HG02763 (cell line): ENCODE measurements around the gene MATN1.

Experiments used
- ATAC-seq: cut with Tn5 transposase; IDR thresholded peaks from one replicate; pipeline ENCODE4 v1.9.1; 2021; ENCODE audit warnings: mild to moderate bottlenecking, moderate library complexity; ENCODE audit not compliant: unreplicated experiment

Gene MATN1

DNA sequence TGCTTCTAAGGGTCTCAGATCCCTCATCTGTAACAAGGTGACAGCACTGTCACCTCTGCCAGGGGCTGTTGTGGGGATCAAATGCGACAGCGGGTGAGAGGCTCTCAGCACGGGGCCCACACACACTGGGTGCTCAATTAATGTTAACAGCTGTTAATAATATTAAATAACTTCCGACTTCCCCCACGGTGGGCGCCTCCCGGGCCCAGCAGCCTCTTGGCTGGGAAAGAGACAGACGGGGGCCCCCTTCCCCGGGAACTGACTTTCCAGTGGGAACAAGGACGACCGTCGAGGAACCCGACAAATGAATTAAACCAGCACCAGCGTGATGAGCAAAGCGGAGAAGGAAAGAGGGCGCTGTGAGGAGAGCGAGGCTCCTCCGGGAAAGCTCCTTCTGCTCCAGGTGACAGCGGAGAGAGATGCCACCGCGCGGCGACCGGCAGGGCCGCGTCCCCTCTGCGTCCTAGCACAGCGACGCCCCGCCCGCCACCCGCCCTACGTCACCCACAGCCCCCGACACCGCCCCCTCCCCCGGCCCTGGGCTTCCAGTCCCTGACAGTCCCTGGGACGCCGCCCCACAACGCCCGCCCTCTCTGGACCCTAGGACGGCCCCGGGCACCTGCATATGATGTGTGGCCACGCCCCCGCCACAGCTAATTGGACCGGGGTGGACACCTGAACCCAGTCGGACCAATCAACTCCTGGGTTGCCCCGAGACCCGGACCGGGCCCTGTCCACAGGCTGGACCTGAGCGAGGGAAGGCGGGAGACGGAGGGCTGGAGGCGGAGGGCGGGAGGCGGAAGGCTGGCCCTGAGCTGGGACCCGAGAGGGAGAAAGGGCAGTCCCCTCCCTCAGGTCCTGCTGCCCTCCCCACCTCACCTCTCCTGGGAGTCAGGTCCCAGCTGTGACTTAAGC, 38.2 kb downstream of the MATN1 start:
- ATAC-seq: no peak

- ATAC-seq: no peak
These were observed 39.1 kb downstream of the MATN1 start for GRCh38 chr1:30684259-30684658.

DNA sequence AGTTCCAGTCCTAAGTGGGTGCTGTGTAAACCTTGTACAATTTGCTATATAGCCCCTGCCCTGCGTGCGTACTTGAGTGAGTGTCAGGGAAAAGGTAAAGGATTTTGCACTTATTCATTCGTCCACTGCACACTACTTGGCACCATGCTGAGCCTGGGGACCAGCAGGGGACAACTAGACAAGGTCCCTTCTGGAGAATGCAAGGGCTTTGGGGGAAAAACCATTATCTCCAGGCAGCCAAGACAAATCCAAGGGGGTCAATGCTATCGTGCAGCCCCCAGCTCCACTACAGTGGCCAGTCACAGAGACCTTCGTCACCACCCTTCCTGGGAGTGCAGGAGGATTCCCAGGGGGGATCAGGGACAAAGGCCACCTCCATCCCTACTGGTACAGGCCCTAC, 39.7 kb downstream of the MATN1 start:
- no peak for ATAC-seq

DNA sequence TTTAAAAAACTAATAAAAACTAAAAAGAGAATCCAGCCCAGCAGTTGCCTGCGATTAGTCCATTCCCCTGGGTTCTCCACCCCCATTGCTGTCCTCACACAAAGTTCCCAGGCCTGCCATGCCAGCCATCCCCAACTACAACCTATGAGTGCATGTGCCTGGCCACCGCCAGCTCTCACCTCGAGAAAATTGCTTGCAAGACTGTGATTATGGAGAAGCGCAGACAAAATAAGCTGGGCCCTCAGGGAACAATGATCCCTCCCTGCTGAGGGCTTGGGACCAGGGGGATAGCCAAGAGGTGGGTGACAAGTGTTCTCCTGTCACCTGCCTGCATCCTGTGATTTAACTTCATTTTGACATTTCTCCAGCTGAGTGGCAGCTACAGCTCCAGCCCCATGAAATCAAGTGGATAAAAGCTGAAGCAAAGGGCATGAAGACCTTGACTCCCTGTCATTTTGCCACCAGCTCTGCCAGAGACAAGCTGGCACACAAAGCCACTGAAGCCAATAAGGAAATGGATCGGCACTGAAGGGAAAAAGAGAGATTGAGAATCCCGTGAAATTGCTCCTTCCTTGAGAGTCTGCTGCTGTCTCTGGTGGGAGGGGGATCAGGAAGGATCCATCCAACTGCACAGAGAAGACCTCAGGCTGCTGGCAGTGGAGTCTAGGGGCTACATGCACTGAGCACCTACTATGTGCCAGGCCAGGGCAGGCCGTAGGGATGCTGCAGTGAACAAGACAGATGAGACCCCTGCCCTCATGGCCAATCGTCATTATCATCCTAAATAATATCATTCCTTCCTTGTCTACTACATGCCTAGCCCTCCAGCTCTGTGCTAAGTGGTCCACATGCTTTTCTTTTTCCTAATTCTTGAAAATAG, 40.7 kb downstream of the MATN1 start:
- ATAC-seq: no peak

GRCh38 chr1:30681782-30682181, 41.6 kb downstream of the MATN1 start:
- no peak for ATAC-seq

GRCh38 chr1:30680879-30681278, 42.5 kb downstream of the MATN1 start:
- ATAC-seq: no peak

- ATAC-seq: no peak
These were observed 43.0 kb downstream of the MATN1 start for GRCh38 chr1:30680429-30680828.

DNA sequence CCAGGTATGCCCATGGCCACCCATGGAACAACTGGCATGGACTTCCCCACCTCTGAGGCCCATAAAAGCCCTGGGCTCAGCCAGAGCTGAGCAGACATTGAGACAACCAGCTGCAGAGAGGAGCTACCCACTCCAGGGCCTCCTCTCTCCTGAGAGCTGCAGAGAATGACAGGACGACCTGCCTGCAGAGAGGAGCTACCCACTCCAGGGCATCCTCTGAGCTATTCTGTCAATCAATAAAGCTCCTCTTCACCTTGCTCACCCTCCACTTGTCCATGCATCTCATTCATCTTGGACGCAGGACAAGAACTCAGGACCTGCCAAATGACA, 43.4 kb downstream of the MATN1 start:
- ATAC-seq: no peak

DNA sequence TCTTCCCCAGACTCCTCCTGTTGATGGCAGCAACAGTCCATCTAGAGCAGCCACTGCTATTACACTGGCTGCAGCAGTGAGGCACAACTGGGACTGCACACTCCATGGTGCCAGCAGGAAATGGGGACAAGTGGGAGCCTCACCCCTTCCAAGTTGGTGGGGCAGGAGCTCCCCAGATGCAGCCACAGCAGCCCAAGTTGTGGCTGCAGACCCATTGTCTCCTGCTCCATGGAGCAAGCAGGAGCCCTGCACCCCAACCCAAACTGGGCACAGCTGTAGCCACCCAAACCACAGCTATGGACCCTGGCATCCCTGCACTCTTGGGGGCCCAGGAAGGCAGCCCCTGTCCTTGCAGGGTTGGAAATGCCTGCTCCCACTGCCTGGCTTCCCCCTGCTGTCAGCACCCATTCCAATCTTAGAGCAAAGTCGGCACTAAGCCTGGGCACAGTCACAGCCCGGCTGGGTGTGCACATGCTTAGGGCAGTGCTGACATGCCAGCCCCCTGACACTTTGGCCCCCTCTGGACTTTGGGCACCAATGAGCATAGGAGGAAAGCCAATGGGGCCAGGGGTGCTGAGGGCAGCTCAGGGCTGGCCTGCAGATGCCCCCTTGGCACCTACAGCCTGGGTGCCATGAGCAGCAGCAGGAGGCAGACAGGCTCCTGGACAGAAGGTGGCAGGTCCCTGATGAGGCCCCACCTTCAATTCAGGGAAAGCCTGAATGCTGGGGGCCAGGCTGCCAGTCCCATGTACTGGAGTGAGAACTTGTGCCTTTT, 44.0 kb downstream of the MATN1 start:
- no peak for ATAC-seq

DNA sequence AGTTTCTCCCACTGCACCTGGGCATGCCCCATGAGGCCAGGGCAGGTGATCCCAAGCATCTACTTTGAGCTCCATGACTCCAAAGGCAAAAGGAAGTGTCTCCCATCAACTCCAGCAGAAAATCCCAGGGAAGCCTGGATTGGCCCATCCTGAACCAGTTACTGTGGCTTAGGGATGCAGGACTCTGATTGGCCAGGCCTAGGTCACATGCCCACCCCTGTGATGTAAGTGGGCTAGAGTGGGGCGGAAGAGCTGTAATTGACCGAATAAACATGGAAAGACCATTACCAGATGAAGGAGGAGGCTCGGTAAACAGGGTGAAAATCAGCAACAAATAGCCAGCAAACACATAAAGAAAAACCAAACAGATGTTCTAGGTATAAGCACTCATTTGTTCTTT, 45.2 kb downstream of the MATN1 start:
- ATAC-seq: no peak

GRCh38 chr1:30677471-30677870, 45.9 kb downstream of the MATN1 start:
- no peak for ATAC-seq

GRCh38 chr1:30675761-30676160, 47.6 kb downstream of the MATN1 start:
- ATAC-seq: no peak

DNA sequence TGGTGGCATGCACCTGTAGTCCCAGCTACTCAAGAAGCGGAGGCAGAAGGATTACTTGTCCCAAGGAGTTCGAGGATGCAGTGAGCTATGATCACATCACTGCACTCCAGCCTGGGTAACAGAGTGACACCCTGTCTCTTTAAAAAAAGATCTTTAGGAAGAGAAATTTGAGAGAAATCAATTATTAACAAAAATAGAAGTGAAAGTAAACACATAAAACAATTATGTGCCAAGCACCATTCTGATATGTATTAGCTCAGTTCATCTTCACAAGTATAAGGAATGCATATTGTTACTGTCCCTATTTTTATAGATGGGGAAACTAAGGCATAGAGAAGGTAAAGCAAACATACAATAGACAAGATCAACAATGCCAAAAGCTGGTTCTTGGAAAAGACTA, 48.1 kb downstream of the MATN1 start:
- no peak for ATAC-seq

GRCh38 chr1:30673395-30673794, 50.0 kb downstream of the MATN1 start:
- no peak for ATAC-seq

DNA sequence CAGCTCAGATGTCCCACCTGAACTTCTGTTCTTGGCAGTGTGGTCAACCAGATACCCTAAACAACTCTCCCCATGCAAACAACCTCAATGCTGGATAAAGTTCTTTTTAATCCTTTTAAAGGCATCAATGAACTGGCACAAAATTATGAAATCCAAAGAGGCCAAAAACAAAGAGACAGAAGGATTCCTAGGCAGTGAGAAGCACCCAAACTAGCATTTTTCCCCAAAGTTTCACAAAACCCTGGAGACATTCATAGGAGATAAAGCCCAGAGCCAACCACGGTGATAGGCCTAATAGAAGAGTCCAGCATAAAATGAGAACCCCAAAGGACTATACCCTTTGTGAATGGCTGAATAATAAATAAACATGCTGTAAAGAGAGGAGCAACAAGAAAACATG, 50.7 kb downstream of the MATN1 start:
- ATAC-seq: no peak

- no peak for ATAC-seq
These were observed 52.9 kb downstream of the MATN1 start for GRCh38 chr1:30670240-30671060.

DNA sequence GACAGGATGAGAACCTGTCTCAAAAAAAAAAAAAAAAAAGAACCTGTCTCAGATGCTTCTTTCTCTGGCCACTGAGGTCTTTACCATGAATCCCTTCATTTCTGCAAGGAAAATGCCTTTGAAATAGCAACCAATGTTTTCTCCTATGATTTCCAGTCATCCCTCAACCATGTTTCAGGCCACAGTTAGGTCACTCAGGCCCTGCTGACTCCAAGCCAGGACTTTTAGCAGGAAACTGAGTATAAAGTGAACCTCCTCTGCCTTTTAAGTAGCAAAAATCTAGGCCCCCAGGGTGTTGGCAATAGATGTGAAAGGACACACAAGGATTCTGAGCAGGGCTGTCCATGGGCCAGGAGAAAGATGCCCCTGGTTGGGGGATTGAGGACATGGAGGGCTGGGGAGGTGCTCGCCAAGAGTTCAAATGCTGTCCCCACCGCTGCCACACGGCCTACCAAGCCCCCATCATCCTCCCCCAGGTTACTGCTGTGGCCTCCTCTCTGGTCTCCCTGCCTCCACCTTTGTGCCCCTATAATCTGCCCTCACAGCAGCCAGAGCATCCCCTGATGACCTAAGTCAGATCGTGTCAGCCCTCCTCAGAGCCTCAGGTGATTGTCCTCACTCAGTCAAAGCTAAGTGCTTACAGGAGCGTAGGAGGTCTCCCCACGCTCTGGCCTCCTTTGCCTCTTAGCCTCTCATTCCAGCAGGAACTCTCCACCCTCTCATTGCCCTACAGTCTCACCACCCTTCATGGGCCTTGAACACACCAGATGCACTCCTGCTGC, 54.6 kb downstream of the MATN1 start:
- no peak for ATAC-seq

DNA sequence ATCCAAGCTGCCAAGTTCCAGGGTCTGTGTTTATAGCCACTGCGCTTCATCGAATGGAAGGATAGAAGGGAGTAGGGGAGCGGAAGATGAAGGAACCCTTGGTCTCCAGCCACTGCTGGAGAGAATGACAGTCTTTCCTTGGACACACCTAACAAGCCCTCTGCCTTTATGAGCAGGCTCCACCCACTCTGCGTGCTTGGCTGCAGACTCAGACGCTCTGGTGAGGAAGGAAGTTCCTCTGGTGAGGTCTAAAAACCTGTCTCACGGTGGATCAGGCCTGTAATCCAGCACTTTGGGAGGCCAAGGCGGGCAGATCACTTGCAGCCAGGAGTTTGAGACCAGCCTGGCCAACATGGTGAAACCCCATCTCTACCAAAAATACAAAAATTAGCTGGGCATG, 55.4 kb downstream of the MATN1 start:
- ATAC-seq: no peak

GRCh38 chr1:30666756-30667273, 56.6 kb downstream of the MATN1 start:
- no peak for ATAC-seq
